ENCODE results near the gene SPOUT1. TPM values are rescaled to one million over a fixed set of nuclear protein-coding genes. Genes with fewer than 3 reads are reported as not detected.

Gene SPOUT1
- total and polyA plus RNA-seq, 5 donors from 2014 or later, result 36.1 to 77.7 (median 57.2) TPM

DNA sequence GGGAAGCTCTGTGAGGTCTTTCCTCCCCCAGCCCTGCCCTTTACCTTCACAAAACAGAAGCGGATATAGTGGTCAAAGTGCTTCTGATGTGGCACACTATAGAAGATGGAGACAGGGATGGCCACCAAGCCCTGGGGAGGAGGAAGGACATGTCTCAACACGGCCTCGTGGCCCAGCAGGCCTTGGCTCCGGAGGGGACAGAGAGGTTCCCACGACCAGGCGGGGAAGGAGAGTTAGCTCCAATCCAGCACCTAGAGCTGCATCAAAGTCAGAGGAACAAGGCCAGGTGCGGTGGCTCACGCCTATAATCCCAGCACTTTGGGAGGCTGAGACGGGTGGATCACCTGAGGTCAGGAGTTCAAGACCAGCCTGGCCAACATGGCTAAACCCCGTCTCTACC lies 4.1 kb upstream of the SPOUT1 start:
- Mint-ChIP-seq H3K4me3 (no peak overlapping the region), H3K36me3 (peaks cover 9% of the 10 kb centered on the region), H3K27me3 (no peaks in the 10 kb centered on the region), H3K4me1 (peaks cover 5 to 15% (median 9%) of the 10 kb centered on the region in 4 donors), H3K27ac (no peak overlapping the region), H3K9me3 (no peaks in the 10 kb centered on the region)
- DNase-seq, result no peak
- H3K4me1 ChIP-seq (ENCODE audit: control insufficient read depth, insufficient read depth, low read length, poor library complexity, severe bottlenecking), result peaks cover 14% of the 10 kb centered on the region
- no peak overlapping the region for H3K27ac ChIP-seq (ENCODE audit: insufficient read depth, low read length, poor library complexity, severe bottlenecking)
- H3K36me3 ChIP-seq (ENCODE audit: control insufficient read depth, insufficient read depth, low read length), result peaks cover 3% of the 10 kb centered on the region
- H3K4me3 ChIP-seq (ENCODE audit: low read depth, low read length), result no peak overlapping the region
- H3K9me3 ChIP-seq (ENCODE audit: control insufficient read depth in 2 of 2, low read length in 2 of 2), result no peaks in the 10 kb centered on the region
- no peak for ATAC-seq (ENCODE audit: low read depth in 2 of 2)
- no peaks in the 10 kb centered on the region for H3K27me3 ChIP-seq (ENCODE audit: control insufficient read depth, insufficient read depth, low read length)

DNA sequence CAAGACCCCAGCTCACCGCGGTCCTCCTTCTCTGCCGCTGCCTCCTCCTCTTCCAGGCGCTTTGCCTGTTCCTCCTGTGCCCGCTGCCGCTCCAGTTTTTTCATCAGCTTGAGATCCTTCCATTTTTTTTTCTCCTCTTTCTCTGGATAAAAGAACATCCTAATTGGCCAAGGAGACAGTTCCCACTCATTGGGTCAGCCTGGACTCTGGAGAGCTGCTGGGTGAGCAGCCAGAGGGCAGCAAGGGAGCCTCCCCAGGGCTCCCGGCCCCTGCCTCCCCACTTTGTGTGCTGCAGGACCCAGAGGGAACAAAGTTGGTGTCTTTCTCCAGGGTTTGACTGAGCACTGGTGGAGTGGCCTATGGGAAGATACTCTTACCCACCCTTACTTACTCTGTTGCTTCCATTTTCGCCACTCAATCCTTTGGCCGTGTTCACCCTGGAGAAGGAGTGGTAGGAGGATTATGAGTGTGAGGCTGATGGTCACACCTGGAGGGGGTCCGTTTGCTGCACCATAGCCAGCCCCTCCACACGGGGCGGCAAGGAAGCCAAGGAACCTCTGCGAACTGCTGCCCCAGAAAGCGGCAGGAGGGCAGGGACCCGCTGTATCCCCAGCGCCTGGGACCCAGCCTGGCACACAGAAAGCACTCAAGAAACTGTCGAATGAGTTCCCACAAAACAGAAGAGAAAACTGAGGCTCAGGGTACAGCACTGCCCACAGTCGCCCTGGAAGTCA lies 708 bp downstream of the SPOUT1 start:
- peaks cover 8 to 26% (median 11%) of the 10 kb centered on the region in 4 donors for H3K4me1 Mint-ChIP-seq
- DNase-seq, result no peak
- H3K4me3 Mint-ChIP-seq, result peak overlapping the region; percentile 90 to 98 (median 97)
- H3K27me3 ChIP-seq (ENCODE audit: control insufficient read depth, insufficient read depth, low read length), result no peaks in the 10 kb centered on the region
- H3K27ac Mint-ChIP-seq, result peak overlapping the region; percentile 93 to 95 (median 95)
- H3K4me1 ChIP-seq (ENCODE audit: control insufficient read depth, insufficient read depth, low read length, poor library complexity, severe bottlenecking), result peaks cover 19% of the 10 kb centered on the region
- H3K27me3 Mint-ChIP-seq, result no peaks in the 10 kb centered on the region
- peak overlapping the region; percentile 72 for H3K27ac ChIP-seq (ENCODE audit: insufficient read depth, low read length, poor library complexity, severe bottlenecking)
- peaks cover 31% of the 10 kb centered on the region for H3K36me3 ChIP-seq (ENCODE audit: control insufficient read depth, insufficient read depth, low read length)
- peak overlapping the region; percentile 80 for H3K4me3 ChIP-seq (ENCODE audit: low read depth, low read length)
- peaks cover 16% of the 10 kb centered on the region for H3K36me3 Mint-ChIP-seq
- H3K9me3 ChIP-seq (ENCODE audit: control insufficient read depth in 2 of 2, low read length in 2 of 2), result no peaks in the 10 kb centered on the region
- no peak for ATAC-seq (ENCODE audit: low read depth in 2 of 2)
- H3K9me3 Mint-ChIP-seq, result no peaks in the 10 kb centered on the region

DNA sequence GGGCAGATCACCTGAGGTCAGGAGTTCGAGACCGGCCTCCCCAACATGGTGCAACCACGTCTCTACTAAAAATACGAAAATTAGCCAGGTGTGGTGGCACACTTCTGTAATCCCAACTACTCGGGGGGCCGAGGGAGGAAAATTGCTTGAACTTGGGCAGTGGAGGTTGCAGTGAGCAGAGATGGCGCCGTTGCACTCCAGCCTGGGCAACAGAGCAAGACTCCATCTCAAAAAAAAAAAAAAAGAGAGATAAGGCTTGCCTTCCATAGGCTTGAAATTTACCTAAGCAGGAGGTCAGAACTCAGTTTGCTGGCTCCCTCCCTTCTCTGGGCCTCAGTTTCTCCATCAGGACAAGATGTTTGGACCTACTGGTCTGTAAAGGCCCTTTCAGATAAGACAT lies 1.3 kb downstream of the SPOUT1 start:
- no peaks in the 10 kb centered on the region for H3K9me3 ChIP-seq (ENCODE audit: control insufficient read depth in 2 of 2, low read length in 2 of 2)
- Mint-ChIP-seq H3K4me1 (peaks cover 8 to 26% (median 11%) of the 10 kb centered on the region in 4 donors), H3K36me3 (peaks cover 16% of the 10 kb centered on the region), H3K4me3 (peak overlapping the region; percentile 70 to 98 (median 97)), H3K9me3 (no peaks in the 10 kb centered on the region), H3K27me3 (no peaks in the 10 kb centered on the region), H3K27ac (peak overlapping the region; percentile 93 to 95 (median 95))
- H3K27ac ChIP-seq (ENCODE audit: insufficient read depth, low read length, poor library complexity, severe bottlenecking), result peak overlapping the region; percentile 72
- peaks cover 19% of the 10 kb centered on the region for H3K4me1 ChIP-seq (ENCODE audit: control insufficient read depth, insufficient read depth, low read length, poor library complexity, severe bottlenecking)
- peaks cover 32% of the 10 kb centered on the region for H3K36me3 ChIP-seq (ENCODE audit: control insufficient read depth, insufficient read depth, low read length)
- no peak for ATAC-seq (ENCODE audit: low read depth in 2 of 2)
- no peak for DNase-seq
- H3K4me3 ChIP-seq (ENCODE audit: low read depth, low read length), result peak overlapping the region; percentile 80
- H3K27me3 ChIP-seq (ENCODE audit: control insufficient read depth, insufficient read depth, low read length), result no peaks in the 10 kb centered on the region

DNA sequence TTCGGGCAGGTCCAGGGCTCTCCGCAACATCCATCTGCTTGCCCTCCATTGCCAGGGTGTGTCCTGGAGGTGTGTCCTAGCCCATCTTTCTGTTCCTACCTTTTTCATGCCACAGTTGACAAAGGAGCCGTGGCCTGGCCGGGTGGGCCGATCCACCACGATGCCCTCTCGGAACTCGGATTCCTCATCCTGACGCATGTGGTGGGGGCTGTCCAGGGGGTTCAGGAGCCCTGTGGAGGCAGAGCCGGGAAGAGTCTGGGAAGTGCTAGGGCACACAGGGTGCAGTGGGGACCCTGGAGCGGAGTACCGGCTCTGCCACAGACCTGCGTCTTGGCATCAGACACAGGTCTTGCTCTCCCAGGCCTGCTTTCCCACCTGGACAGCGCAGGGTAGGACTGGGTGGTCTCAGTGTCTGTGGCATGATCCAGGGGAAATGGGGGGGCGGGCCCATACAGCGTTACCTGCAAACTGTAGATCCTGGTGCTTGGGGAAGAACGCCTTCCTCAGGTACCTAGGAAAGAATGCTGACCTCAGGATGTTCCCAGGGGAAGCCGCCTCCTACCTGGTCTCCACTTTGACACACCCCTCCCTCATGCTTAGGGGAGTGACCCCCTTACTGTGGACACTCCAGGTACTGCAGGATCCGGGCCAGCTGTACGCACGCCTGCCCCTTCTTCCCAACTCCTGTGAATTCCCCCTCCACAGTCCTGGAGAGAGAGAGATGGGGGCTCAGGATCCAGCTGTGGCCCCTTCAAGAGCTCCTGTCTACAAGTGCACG lies 3.5 kb downstream of the SPOUT1 start:
- no peaks in the 10 kb centered on the region for H3K27me3 ChIP-seq (ENCODE audit: control insufficient read depth, insufficient read depth, low read length)
- H3K4me3 Mint-ChIP-seq, result peak overlapping the region in 2 of 4 donors; percentile 15 to 98
- H3K27ac Mint-ChIP-seq, result no peak overlapping the region
- peaks cover 45% of the 10 kb centered on the region for H3K36me3 ChIP-seq (ENCODE audit: control insufficient read depth, insufficient read depth, low read length)
- no peak for DNase-seq
- H3K36me3 Mint-ChIP-seq, result peaks cover 19% of the 10 kb centered on the region
- ATAC-seq (ENCODE audit: low read depth in 2 of 2), result no peak
- H3K27ac ChIP-seq (ENCODE audit: insufficient read depth, low read length, poor library complexity, severe bottlenecking), result no peak overlapping the region
- no peaks in the 10 kb centered on the region for H3K9me3 ChIP-seq (ENCODE audit: control insufficient read depth in 2 of 2, low read length in 2 of 2)
- H3K4me3 ChIP-seq (ENCODE audit: low read depth, low read length), result no peak overlapping the region
- H3K9me3 Mint-ChIP-seq, result no peaks in the 10 kb centered on the region
- peaks cover 8 to 31% (median 11%) of the 10 kb centered on the region in 4 donors for H3K4me1 Mint-ChIP-seq
- H3K27me3 Mint-ChIP-seq, result no peaks in the 10 kb centered on the region
- H3K4me1 ChIP-seq (ENCODE audit: control insufficient read depth, insufficient read depth, low read length, poor library complexity, severe bottlenecking), result peaks cover 19% of the 10 kb centered on the region

DNA sequence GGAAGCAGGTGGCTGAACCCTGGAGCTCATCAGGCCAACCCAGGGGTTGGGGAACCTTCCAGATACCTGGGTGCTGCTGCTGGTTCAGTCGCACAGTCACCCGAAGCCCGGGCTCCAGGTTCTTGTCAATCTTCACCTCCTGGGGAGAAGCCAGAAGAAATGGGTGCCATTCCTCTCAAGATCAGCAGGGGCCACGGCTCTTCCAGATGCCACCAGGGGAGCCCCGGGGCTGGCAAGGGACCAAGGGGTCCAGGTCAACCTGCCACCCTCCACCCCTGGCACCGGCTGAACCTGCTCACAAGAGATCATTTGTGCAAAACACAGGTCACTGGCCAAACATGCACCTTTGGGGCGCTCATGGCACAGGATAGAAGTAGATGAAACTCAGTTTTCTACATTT lies 4.7 kb downstream of the SPOUT1 start:
- H3K27me3 Mint-ChIP-seq, result no peaks in the 10 kb centered on the region
- Histone ChIP-seq H3K4me1 (ENCODE audit: control insufficient read depth, insufficient read depth, low read length, poor library complexity, severe bottlenecking) (peaks cover 17% of the 10 kb centered on the region), H3K27ac (ENCODE audit: insufficient read depth, low read length, poor library complexity, severe bottlenecking) (no peak overlapping the region), H3K9me3 (ENCODE audit: control insufficient read depth in 2 of 2, low read length in 2 of 2) (no peaks in the 10 kb centered on the region), H3K36me3 (ENCODE audit: control insufficient read depth, insufficient read depth, low read length) (peaks cover 45% of the 10 kb centered on the region), H3K27me3 (ENCODE audit: control insufficient read depth, insufficient read depth, low read length) (no peaks in the 10 kb centered on the region), H3K4me3 (ENCODE audit: low read depth, low read length) (no peak overlapping the region)
- DNase-seq (no peak), ATAC-seq (ENCODE audit: low read depth in 2 of 2) (no peak)
- peaks cover 19% of the 10 kb centered on the region for H3K36me3 Mint-ChIP-seq
- H3K4me3 Mint-ChIP-seq, result peak overlapping the region in 1 of 4 donors; percentile 71
- H3K4me1 Mint-ChIP-seq, result peaks cover 8 to 32% (median 10%) of the 10 kb centered on the region in 4 donors
- peak overlapping the region in 1 of 3 donors; percentile 64 for H3K27ac Mint-ChIP-seq
- no peaks in the 10 kb centered on the region for H3K9me3 Mint-ChIP-seq

DNA sequence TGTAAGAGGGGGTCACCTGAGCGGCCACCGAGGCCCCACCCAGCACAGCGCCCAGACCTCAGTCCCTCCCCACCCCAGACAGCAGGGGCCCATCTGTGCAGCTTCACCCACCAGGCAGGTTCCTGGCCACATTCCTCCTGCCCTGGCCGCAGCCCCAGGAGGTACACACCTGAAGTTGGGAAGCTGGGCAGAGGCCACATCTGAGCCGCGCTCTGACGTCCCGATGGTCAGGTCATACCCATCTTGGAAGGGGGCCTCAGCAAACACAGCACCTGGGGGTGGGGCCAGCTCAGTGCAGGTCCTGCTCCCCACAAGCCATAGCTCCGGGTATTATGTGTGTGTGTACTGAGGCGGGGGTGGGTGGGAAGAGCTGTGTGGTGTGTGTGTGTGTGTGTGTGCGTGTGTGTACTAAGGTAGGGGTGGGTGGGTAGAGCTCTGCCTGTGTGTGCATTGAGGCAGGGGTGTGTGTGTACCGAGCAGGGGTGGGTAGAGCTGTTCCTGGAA lies 5.6 kb downstream of the SPOUT1 start:
- peaks cover 3 to 34% (median 9%) of the 10 kb centered on the region in 4 donors for H3K4me1 Mint-ChIP-seq
- DNase-seq (no peak), ATAC-seq (ENCODE audit: low read depth in 2 of 2) (no peak)
- peaks cover 19% of the 10 kb centered on the region for H3K36me3 Mint-ChIP-seq
- H3K36me3 ChIP-seq (ENCODE audit: control insufficient read depth, insufficient read depth, low read length), result peaks cover 45% of the 10 kb centered on the region
- H3K27ac ChIP-seq (ENCODE audit: insufficient read depth, low read length, poor library complexity, severe bottlenecking), result no peak overlapping the region
- H3K27ac Mint-ChIP-seq, result no peak overlapping the region
- H3K27me3 Mint-ChIP-seq, result no peaks in the 10 kb centered on the region
- peak overlapping the region in 1 of 4 donors; percentile 41 for H3K4me3 Mint-ChIP-seq
- H3K4me1 ChIP-seq (ENCODE audit: control insufficient read depth, insufficient read depth, low read length, poor library complexity, severe bottlenecking), result peaks cover 22% of the 10 kb centered on the region
- H3K27me3 ChIP-seq (ENCODE audit: control insufficient read depth, insufficient read depth, low read length), result no peaks in the 10 kb centered on the region
- no peaks in the 10 kb centered on the region for H3K9me3 Mint-ChIP-seq
- no peaks in the 10 kb centered on the region for H3K9me3 ChIP-seq (ENCODE audit: control insufficient read depth in 2 of 2, low read length in 2 of 2)
- H3K4me3 ChIP-seq (ENCODE audit: low read depth, low read length), result no peak overlapping the region

DNA sequence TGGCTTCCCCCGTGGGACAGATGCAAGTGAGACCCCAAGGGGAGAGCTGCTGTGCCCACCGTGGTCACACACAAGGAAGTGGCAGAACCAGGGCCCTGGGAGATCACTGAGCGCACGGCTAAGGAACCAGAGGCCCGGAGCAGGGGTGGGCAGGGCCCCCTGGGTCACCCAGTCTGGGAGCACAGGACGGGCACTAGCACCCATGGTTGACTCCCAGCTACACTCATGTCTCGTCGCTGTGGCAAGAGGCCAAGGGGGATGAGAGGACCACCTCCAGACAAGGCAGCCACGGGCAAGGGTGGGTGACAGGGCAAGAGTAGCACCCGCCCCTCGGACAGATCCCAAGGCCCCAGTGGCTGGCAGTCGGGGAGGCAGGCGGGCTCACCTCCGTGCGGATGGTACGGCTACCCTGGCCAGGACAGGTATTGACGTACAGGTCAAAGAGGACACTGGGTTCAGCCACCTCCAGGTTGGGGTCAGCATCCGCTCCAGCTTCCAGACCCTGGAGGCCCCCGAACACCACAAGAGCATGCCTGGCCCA lies 6.2 kb downstream of the SPOUT1 start:
- no peak for DNase-seq
- Histone ChIP-seq H3K27me3 (ENCODE audit: control insufficient read depth, insufficient read depth, low read length) (no peaks in the 10 kb centered on the region), H3K9me3 (ENCODE audit: control insufficient read depth in 2 of 2, low read length in 2 of 2) (no peaks in the 10 kb centered on the region), H3K4me3 (ENCODE audit: low read depth, low read length) (no peak overlapping the region), H3K36me3 (ENCODE audit: control insufficient read depth, insufficient read depth, low read length) (peaks cover 45% of the 10 kb centered on the region), H3K4me1 (ENCODE audit: control insufficient read depth, insufficient read depth, low read length, poor library complexity, severe bottlenecking) (peaks cover 18% of the 10 kb centered on the region), H3K27ac (ENCODE audit: insufficient read depth, low read length, poor library complexity, severe bottlenecking) (no peak overlapping the region)
- Mint-ChIP-seq H3K4me3 (peak overlapping the region in 1 of 4 donors; percentile 41), H3K27ac (no peak overlapping the region), H3K4me1 (peaks cover 3 to 28% (median 5%) of the 10 kb centered on the region in 4 donors), H3K36me3 (peaks cover 19% of the 10 kb centered on the region), H3K9me3 (no peaks in the 10 kb centered on the region), H3K27me3 (no peaks in the 10 kb centered on the region)
- no peak for ATAC-seq (ENCODE audit: low read depth in 2 of 2)
